ENCODE measurements around the gene COL7A1. TPM values are rescaled to one million over a fixed set of nuclear protein-coding genes. Genes with fewer than 3 reads are reported as not detected.

The COL7A1 gene
- total and polyA plus RNA-seq, 2 of the 13 experiments (the other 11 are each of a cell fraction or from before 2014, with no cell fraction given), result 2.7 to 11.7 TPM

GRCh38 chr3:48555231-48555948, 39.7 kb downstream of the COL7A1 start (continued):
- TF ChIP-seq RXRB (CRISPR knock-in tag; IDR thresholded peaks at IDR 0.05; ENCODE audit: borderline replicate concordance) (no peak), RAD51 (IDR thresholded peaks at IDR 0.05; ENCODE audit: borderline replicate concordance) (no peak), HOXA5 (CRISPR knock-in tag; IDR thresholded peaks at IDR 0.05) (no peak), ZNF761 (CRISPR knock-in tag; conservative IDR thresholded peaks at IDR 0.05) (no peak), ZNF432 (CRISPR knock-in tag; IDR thresholded peaks at IDR 0.05; ENCODE audit: borderline replicate concordance) (no peak), KLF6 (CRISPR knock-in tag; IDR thresholded peaks at IDR 0.05) (no peak), ZNF10 (CRISPR knock-in tag; IDR thresholded peaks at IDR 0.05; ENCODE audit: borderline replicate concordance, low read depth) (no peak), SALL1 (CRISPR knock-in tag; IDR thresholded peaks at IDR 0.05) (no peak), ZNF382 (CRISPR knock-in tag; IDR thresholded peaks at IDR 0.05; ENCODE audit: borderline replicate concordance) (no peak), RBM39 (IDR thresholded peaks at IDR 0.05; ENCODE audit: low read depth, low read length, poor library complexity, severe bottlenecking) (no peak), THAP11 (CRISPR knock-in tag; IDR thresholded peaks at IDR 0.05) (no peak), PBX3 (CRISPR knock-in tag; IDR thresholded peaks at IDR 0.05; ENCODE audit: borderline replicate concordance) (no peak), NCOR1 (IDR thresholded peaks at IDR 0.05; ENCODE audit: borderline replicate concordance, low read length) (no peak), ZNF460 (CRISPR knock-in tag; IDR thresholded peaks at IDR 0.05; ENCODE audit: borderline replicate concordance) (peak; percentile 68), ZNF562 (CRISPR knock-in tag; IDR thresholded peaks at IDR 0.05; ENCODE audit: borderline replicate concordance) (no peak), MAFG (CRISPR knock-in tag; IDR thresholded peaks at IDR 0.05) (no peak), MAFK (conservative IDR thresholded peaks at IDR 0.05 in 1 of 2, IDR thresholded peaks at IDR 0.05 in 1 of 2; ENCODE audit: low read length in 2 of 2) (no peak), MED8 (CRISPR knock-in tag; IDR thresholded peaks at IDR 0.05; ENCODE audit: insufficient replicate concordance) (no peak), SRY (CRISPR knock-in tag; IDR thresholded peaks at IDR 0.05) (no peak), ZNF7 (CRISPR knock-in tag; IDR thresholded peaks at IDR 0.05) (no peak)
- TF ChIP-seq, protein P1, sequence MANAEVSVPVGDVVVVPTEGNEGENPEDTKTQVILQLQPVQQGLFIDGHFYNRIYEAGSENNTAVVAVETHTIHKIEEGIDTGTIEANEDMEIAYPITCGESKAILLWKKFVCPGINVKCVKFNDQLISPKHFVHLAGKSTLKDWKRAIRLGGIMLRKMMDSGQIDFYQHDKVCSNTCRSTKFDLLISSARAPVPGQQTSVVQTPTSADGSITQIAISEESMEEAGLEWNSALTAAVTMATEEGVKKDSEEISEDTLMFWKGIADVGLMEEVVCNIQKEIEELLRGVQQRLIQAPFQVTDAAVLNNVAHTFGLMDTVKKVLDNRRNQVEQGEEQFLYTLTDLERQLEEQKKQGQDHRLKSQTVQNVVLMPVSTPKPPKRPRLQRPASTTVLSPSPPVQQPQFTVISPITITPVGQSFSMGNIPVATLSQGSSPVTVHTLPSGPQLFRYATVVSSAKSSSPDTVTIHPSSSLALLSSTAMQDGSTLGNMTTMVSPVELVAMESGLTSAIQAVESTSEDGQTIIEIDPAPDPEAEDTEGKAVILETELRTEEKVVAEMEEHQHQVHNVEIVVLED (CRISPR knock-in tag; IDR thresholded peaks at IDR 0.05; ENCODE audit: borderline replicate concordance), result no peak
- TF ChIP-seq, protein P2, sequence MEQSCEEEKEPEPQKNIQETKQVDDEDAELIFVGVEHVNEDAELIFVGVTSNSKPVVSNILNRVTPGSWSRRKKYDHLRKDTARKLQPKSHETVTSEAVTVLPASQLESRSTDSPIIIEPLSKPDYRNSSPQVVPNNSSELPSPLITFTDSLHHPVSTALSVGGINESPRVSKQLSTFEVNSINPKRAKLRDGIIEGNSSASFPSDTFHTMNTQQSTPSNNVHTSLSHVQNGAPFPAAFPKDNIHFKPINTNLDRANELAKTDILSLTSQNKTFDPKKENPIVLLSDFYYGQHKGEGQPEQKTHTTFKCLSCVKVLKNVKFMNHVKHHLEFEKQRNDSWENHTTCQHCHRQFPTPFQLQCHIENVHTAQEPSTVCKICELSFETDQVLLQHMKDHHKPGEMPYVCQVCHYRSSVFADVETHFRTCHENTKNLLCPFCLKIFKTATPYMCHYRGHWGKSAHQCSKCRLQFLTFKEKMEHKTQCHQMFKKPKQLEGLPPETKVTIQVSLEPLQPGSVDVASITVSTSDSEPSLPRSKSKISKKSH (CRISPR knock-in tag; IDR thresholded peaks at IDR 0.05; ENCODE audit: borderline replicate concordance), result no peak
- TF ChIP-seq, protein P3, sequence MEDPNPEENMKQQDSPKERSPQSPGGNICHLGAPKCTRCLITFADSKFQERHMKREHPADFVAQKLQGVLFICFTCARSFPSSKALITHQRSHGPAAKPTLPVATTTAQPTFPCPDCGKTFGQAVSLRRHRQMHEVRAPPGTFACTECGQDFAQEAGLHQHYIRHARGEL (CRISPR knock-in tag; IDR thresholded peaks at IDR 0.05), result no peak
- TF ChIP-seq, protein P4, sequence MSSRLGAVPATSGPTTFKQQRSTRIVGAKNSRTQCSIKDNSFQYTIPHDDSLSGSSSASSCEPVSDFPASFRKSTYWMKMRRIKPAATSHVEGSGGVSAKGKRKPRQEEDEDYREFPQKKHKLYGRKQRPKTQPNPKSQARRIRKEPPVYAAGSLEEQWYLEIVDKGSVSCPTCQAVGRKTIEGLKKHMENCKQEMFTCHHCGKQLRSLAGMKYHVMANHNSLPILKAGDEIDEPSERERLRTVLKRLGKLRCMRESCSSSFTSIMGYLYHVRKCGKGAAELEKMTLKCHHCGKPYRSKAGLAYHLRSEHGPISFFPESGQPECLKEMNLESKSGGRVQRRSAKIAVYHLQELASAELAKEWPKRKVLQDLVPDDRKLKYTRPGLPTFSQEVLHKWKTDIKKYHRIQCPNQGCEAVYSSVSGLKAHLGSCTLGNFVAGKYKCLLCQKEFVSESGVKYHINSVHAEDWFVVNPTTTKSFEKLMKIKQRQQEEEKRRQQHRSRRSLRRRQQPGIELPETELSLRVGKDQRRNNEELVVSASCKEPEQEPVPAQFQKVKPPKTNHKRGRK (CRISPR knock-in tag; IDR thresholded peaks at IDR 0.05), result no peak

Data from HepG2 (cell line).